ACHN (cell line): ENCODE results near the gene MAPKAPK5.
"Not testable (repeated sequence)": the region's sequence is repeated elsewhere in the genome, so short reads cannot be mapped to it uniquely, and the experiment has no call there.

Experiments used
- DNase-seq: peaks from one replicate; pipeline ENCODE4 v3.0.0-alpha.2; 2015
- in situ Hi-C: cut with HindIII; loops from 2 replicates; pipeline ENCODE4 v1.10.0; 2017; ENCODE audit warnings: low sequenced_read_pairs, low pct_ligation_motif_present, low pct_unique_long_range_greater_than_20kb

The MAPKAPK5 gene

GRCh38 chr12:111936869-111937268 is 94.8 kb downstream of the MAPKAPK5 start:
- DNase-seq, result no peak
- in situ Hi-C loops, result no loop called here

GRCh38 chr12:111937429-111937828 is 95.4 kb downstream of the MAPKAPK5 start:
- DNase-seq, result no peak
- in situ Hi-C loops, result no loop called here

- peak; percentile 38 for DNase-seq
- in situ Hi-C loops, result no loop called here
These were observed 100.5 kb downstream of the MAPKAPK5 start for GRCh38 chr12:111942557-111942956.

- in situ Hi-C loops, result no loop called here
- DNase-seq, result no peak
These were observed 101.9 kb downstream of the MAPKAPK5 start for GRCh38 chr12:111943929-111944328.

- in situ Hi-C loops, result not testable (repeated sequence)
These were observed 109.1 kb downstream of the MAPKAPK5 start for GRCh38 chr12:111950961-111951676.

More at GRCh38 chr12:111950961-111951676, 109.1 kb downstream of the MAPKAPK5 start:
- DNase-seq, result not testable (repeated sequence)
